Measurements from ENCODE around the gene ACTR3.

DNA sequence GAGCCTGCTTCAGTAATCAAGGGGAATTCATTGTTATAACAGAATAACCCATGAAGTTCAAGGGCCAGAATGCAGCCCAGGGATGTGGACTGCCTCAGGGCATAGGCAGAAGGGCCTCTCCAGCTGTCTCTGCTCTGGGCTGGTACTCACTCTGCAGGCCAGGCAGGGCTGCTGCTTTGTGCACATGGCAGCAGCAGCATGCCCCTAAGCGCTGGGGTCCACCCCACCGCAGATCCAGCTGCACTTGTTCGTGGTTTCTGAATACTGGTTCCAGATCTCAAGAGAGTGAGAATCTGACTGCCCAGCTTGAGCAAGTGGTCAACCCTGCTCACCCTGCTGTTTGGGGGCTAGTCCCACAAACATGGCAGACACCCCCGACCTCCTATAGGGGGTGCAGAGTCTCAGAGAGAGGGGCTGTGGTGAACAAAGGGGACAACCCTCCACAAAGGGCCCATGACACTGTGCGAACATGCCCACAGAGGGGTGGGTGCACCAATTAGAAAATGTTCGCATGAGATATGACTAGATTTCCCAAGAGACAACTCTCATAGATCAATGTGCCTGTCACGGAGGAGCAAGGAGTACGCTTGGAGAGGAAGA lies 87.3 kb downstream of the ACTR3 start:
- TF ChIP-seq, protein P1, sequence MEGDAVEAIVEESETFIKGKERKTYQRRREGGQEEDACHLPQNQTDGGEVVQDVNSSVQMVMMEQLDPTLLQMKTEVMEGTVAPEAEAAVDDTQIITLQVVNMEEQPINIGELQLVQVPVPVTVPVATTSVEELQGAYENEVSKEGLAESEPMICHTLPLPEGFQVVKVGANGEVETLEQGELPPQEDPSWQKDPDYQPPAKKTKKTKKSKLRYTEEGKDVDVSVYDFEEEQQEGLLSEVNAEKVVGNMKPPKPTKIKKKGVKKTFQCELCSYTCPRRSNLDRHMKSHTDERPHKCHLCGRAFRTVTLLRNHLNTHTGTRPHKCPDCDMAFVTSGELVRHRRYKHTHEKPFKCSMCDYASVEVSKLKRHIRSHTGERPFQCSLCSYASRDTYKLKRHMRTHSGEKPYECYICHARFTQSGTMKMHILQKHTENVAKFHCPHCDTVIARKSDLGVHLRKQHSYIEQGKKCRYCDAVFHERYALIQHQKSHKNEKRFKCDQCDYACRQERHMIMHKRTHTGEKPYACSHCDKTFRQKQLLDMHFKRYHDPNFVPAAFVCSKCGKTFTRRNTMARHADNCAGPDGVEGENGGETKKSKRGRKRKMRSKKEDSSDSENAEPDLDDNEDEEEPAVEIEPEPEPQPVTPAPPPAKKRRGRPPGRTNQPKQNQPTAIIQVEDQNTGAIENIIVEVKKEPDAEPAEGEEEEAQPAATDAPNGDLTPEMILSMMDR (IDR thresholded peaks at IDR 0.05) = no peak
- no peak for TF ChIP-seq EP300 (IDR thresholded peaks at IDR 0.05)

Measured in ovary (tissue), 3 donors.